K562 (cell line): ENCODE results near the gene CCT5. TPM values are rescaled to one million over a fixed set of nuclear protein-coding genes. Genes with fewer than 3 reads are reported as not detected.

ENCODE experiments used
- CBX2 ChIP-seq: fragments of 200-600 bp; sonication (generic); IDR thresholded peaks from one replicate; pipeline ENCODE4 v1.6.1; 2012; ENCODE audit warnings: mild to moderate bottlenecking, low read length, inconsistent platforms; ENCODE audit not compliant: insufficient read depth, poor library complexity, severe bottlenecking
- CEBPG ChIP-seq, 3 experiments: fragments of 200-800 bp in 1 of 3; sonication (Bioruptor generic) in 1 of 3; sonication (generic) in 1 of 3; formaldehyde crosslinking in 1 of 3; IDR thresholded peaks in 2 of 3; conservative IDR thresholded peaks in 1 of 3; 2 replicates each; pipeline versions ENCODE4 v1.6.1 to v1.8.0; 2016 to 2022; ENCODE audit warnings: missing compliant biosample characterization in 2 of 3, missing genetic modification characterization in 2 of 3, mild to moderate bottlenecking in 1 of 3, missing genetic modification reagents in 1 of 3
- DMBX1 ChIP-seq: fragments of 250-450 bp; sonication (Bioruptor Pico); IDR thresholded peaks from 2 replicates; pipeline ENCODE4 v1.8.0; 2022; ENCODE audit warnings: inconsistent platforms, mild to moderate bottlenecking, moderate library complexity, borderline replicate concordance
- EHMT2 ChIP-seq: fragments of 450-650 bp; IDR thresholded peaks from 2 replicates; pipeline ENCODE4 v1.6.1; 2018; ENCODE audit warnings: antibody characterized with exemption
- ELF4 ChIP-seq: fragments of 450-650 bp; formaldehyde crosslinking; IDR thresholded peaks from 2 replicates; pipeline ENCODE4 v1.4.0; 2022; ENCODE audit warnings: missing genetic modification characterization
- FOXM1 ChIP-seq, 2 experiments: fragments of 450-650 bp in 1 of 2; sonication (generic) in 1 of 2; formaldehyde crosslinking in 1 of 2; IDR thresholded peaks; 2 replicates each; pipeline versions ENCODE4 v1.6.1 to v1.9.0; 2017 to 2022; ENCODE audit warnings: low read depth in 2 of 2, mild to moderate bottlenecking in 2 of 2, missing genetic modification reagents in 1 of 2, moderate library complexity in 1 of 2
- GATA2 ChIP-seq: sonication (generic); formaldehyde crosslinking; IDR thresholded peaks from 2 replicates; pipeline ENCODE4 v1.4.0; 2020; ENCODE audit warnings: mild to moderate bottlenecking, missing genetic modification reagents
- GTF2E2 ChIP-seq: fragments of 200-800 bp; sonication (Bioruptor generic); IDR thresholded peaks from 2 replicates; pipeline ENCODE4 v1.6.1; 2016; ENCODE audit warnings: missing genetic modification characterization, missing compliant biosample characterization
- HLTF ChIP-seq: fragments of 450-650 bp; IDR thresholded peaks from 2 replicates; pipeline ENCODE4 v1.6.1; 2016
- KAT8 ChIP-seq: fragments of 450-650 bp; IDR thresholded peaks from 2 replicates; pipeline ENCODE4 v1.6.1; 2016; ENCODE audit warnings: low read depth, mild to moderate bottlenecking
- MAZ ChIP-seq, 2 experiments: fragments of 450-650 bp in 1 of 2; sonication (generic) in 1 of 2; formaldehyde crosslinking; IDR thresholded peaks in 1 of 2; conservative IDR thresholded peaks in 1 of 2; 2 replicates each; pipeline versions ENCODE4 v1.4.0 to v1.5.0; 2020; ENCODE audit warnings: mild to moderate bottlenecking in 1 of 2, missing genetic modification reagents in 1 of 2
- NCOA4 ChIP-seq: fragments of 450-650 bp; IDR thresholded peaks from 2 replicates; pipeline ENCODE4 v1.6.1; 2018; ENCODE audit warnings: mild to moderate bottlenecking; ENCODE audit not compliant: partially characterized antibody
- NUFIP1 ChIP-seq: fragments of 450-650 bp; IDR thresholded peaks from 2 replicates; pipeline ENCODE4 v1.6.1; 2018; ENCODE audit not compliant: partially characterized antibody
- PYGO2 ChIP-seq: fragments of 450-650 bp; IDR thresholded peaks from 2 replicates; pipeline ENCODE4 v1.6.1; 2016; ENCODE audit warnings: mild to moderate bottlenecking, missing genetic modification characterization, moderate library complexity, missing compliant biosample characterization
- RFX1 ChIP-seq: fragments of 450-650 bp; IDR thresholded peaks from 2 replicates; pipeline ENCODE4 v1.6.1; 2016; ENCODE audit warnings: mild to moderate bottlenecking, moderate library complexity
- SMARCA4 ChIP-seq: fragments of 450-650 bp; IDR thresholded peaks from 2 replicates; pipeline ENCODE4 v1.6.1; 2016
- SMARCB1 ChIP-seq: IDR thresholded peaks from 2 replicates; pipeline ENCODE4 v1.6.1; 2011; ENCODE audit warnings: improper control_type of control experiment, low read depth; ENCODE audit not compliant: insufficient read length
- STAG1 ChIP-seq: sonication (generic); formaldehyde crosslinking; IDR thresholded peaks from 2 replicates; pipeline ENCODE4 v1.5.0; 2020; ENCODE audit warnings: missing genetic modification reagents, borderline replicate concordance
- TARDBP ChIP-seq: fragments of 450-650 bp; IDR thresholded peaks from 2 replicates; pipeline ENCODE4 v1.6.1; 2016
- TCF3 ChIP-seq: sonication (generic); formaldehyde crosslinking; IDR thresholded peaks from 2 replicates; pipeline ENCODE4 v1.4.0; 2020; ENCODE audit warnings: mild to moderate bottlenecking, missing genetic modification reagents
- TRIM24 ChIP-seq, 2 experiments: fragments of 450-650 bp; IDR thresholded peaks; 2 replicates each; pipeline ENCODE4 v1.6.1; 2016
- ZEB2 ChIP-seq: fragments of 450-650 bp; IDR thresholded peaks from 2 replicates; pipeline ENCODE4 v1.6.1; 2016
- ZNF174 ChIP-seq: fragments of 250-450 bp; sonication (Bioruptor Pico); IDR thresholded peaks from 2 replicates; pipeline ENCODE4 v1.4.0; 2020; ENCODE audit warnings: mild to moderate bottlenecking
- ZNF324 ChIP-seq: fragments of 250-450 bp; sonication (Bioruptor Pico); IDR thresholded peaks from 2 replicates; pipeline ENCODE4 v1.4.0; 2020; ENCODE audit warnings: mild to moderate bottlenecking
- ZNF384 ChIP-seq: IDR thresholded peaks from 2 replicates; pipeline ENCODE4 v1.6.1; 2012; ENCODE audit warnings: low read depth, low read length, improper control_type of control experiment
- ZNF584 ChIP-seq: fragments of 200-800 bp; sonication (Bioruptor generic); IDR thresholded peaks from 2 replicates; pipeline ENCODE4 v1.6.1; 2016; ENCODE audit warnings: low read depth, mild to moderate bottlenecking, missing genetic modification characterization, missing compliant biosample characterization
- ZNF76 ChIP-seq: fragments of 250-450 bp; sonication (Bioruptor Pico); IDR thresholded peaks from 2 replicates; pipeline ENCODE4 v1.4.0; 2020; ENCODE audit warnings: mild to moderate bottlenecking, moderate library complexity, borderline replicate concordance
- ZNF766 ChIP-seq: fragments of 200-800 bp; sonication (Bioruptor generic); conservative IDR thresholded peaks from 2 replicates; pipeline ENCODE4 v1.6.1; 2016; ENCODE audit warnings: missing genetic modification characterization, missing compliant biosample characterization
- polyA plus RNA-seq, 8 experiments: library from polyadenylated mRNA; depleted of rRNA in 4 of 8; stranded (reverse) in 5 of 8; unstranded in 3 of 8; fragments of >200 nt; fragmentation: Nextera tagmentation in 2 of 8; fragmentation: Illumina TruSeq in 1 of 8; extraction: Ambion mirVana in 2 of 8; extraction: Trizol in 1 of 8; gene quantifications; 2 replicates each; pipeline versions ENCODE4 v1.2.1 to v1.2.3, GENCODE V29; 2011 to 2014; ENCODE audit warnings: inconsistent platforms in 1 of 8, missing spikeins in 1 of 8
- total RNA-seq, 7 experiments: library from RNA; depleted of rRNA in 6 of 7; stranded (reverse); fragments of >200 nt in 6 of 7; fragmentation: Illumina TruSeq in 2 of 7; extraction: Trizol in 2 of 7; gene quantifications; 2 replicates each; pipeline versions ENCODE4 v1.2.1 to v1.2.3, GENCODE V29; 2011 to 2021; ENCODE audit warnings: low replicate concordance in 1 of 7
- TF ChIP-seq, protein P1 (sequence below), 2 experiments: fragments of 450-650 bp; IDR thresholded peaks; 2 replicates each; pipeline ENCODE4 v1.6.1; 2016

The CCT5 gene
- total and polyA plus RNA-seq, 9 of the 15 experiments (the other 6 are each of a cell fraction or from before 2014, with no cell fraction given) = 782 to 1,606 (median 1,153) TPM

DNA sequence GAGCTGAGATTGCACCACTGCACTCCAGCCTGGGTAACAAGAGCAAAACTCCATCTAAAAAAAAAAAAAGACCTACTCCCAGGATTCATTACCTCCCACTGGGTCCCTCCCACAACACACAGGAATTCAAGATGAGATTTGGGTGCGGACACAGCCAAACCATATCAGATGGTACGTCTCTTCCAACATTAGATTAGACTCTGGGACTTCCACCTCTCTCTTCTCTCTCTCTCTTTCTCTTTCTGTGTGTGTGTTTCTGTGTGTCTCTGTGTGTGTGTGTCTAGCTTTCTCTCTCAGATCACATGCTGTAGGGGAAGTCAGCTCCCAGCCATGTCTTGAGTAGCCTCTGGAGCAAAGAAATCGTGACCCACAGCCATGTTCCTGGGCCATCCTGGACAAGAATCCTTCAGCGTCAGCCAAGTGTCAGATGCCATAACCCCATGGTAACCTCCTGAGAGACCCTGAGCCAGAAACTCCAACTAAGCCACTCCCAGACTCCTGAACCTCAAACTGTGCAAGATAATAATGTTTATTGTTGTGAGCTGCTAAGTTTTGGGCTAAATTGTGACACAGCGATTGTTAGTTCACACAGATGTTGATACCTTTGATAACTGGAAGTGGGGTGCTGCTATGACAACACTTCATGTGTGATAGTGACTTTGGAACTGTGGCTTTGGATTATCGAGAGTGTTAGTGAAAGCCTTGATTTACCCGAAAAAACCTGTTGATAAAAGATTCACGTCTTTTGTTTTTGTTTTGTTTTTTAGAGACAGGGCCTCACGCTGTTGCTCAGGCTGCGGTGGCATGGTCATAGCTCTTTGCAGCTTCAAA, 61.7 kb downstream of the CCT5 start (continued):
- TF ChIP-seq CBX2 = no peak
- 0 out of 2 replicates have a peak, but pooled peaks have one; percentile 61 for TF ChIP-seq ELF4 (CRISPR knock-in tag)
- peak; percentile 39; the same call in 1 of the 2 replicates for TF ChIP-seq GATA2
- TF ChIP-seq ZNF584 (CRISPR knock-in tag) = 0 out of 2 replicates have a peak, but pooled peaks have one; percentile 24
- no peak for TF ChIP-seq NCOA4
- TF ChIP-seq NUFIP1 = no peak
- TF ChIP-seq MAZ (CRISPR knock-in tag; conservative IDR thresholded peaks at IDR 0.05 in 1 of 2, IDR thresholded peaks at IDR 0.05 in 1 of 2) = peak in 1 of 2 experiments; percentile 52; a peak in 1 of 4 replicates
- no peak for TF ChIP-seq STAG1 (CRISPR knock-in tag)
- TF ChIP-seq EHMT2 = peak; percentile 41; the same call in 1 of the 2 replicates
- TF ChIP-seq, protein P1, sequence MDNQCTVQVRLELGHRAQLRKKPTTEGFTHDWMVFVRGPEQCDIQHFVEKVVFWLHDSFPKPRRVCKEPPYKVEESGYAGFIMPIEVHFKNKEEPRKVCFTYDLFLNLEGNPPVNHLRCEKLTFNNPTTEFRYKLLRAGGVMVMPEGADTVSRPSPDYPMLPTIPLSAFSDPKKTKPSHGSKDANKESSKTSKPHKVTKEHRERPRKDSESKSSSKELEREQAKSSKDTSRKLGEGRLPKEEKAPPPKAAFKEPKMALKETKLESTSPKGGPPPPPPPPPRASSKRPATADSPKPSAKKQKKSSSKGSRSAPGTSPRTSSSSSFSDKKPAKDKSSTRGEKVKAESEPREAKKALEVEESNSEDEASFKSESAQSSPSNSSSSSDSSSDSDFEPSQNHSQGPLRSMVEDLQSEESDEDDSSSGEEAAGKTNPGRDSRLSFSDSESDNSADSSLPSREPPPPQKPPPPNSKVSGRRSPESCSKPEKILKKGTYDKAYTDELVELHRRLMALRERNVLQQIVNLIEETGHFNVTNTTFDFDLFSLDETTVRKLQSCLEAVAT (IDR thresholded peaks at IDR 0.05) = 0 out of 4 replicates have a peak, but pooled peaks of 1 of the 2 experiments have one; percentile 42
- no peak for TF ChIP-seq HLTF
- 0 out of 2 replicates have a peak, but pooled peaks have one; percentile 4 for TF ChIP-seq PYGO2
- no peak for TF ChIP-seq ZNF174 (CRISPR knock-in tag)
- TF ChIP-seq GTF2E2 (tag) = peak; percentile 50; the same call in 1 of the 2 replicates
- 0 out of 2 replicates have a peak, but pooled peaks have one; percentile 16 for TF ChIP-seq CEBPG (CRISPR knock-in tag; IDR thresholded peaks at IDR 0.05)
- TF ChIP-seq CEBPG (tag; conservative IDR thresholded peaks at IDR 0.05 in 1 of 2, IDR thresholded peaks at IDR 0.05 in 1 of 2) = no peak
- peak; percentile 29; the same call in 1 of the 2 replicates for TF ChIP-seq TCF3 (CRISPR knock-in tag)
- TF ChIP-seq ZNF76 = no peak
- no peak for TF ChIP-seq ZNF324 (CRISPR knock-in tag)
- peak; percentile 75 for TF ChIP-seq RFX1
- TF ChIP-seq KAT8 = no peak
- TF ChIP-seq TRIM24 (IDR thresholded peaks at IDR 0.05) = 0 out of 4 replicates have a peak, but pooled peaks have one; percentile 23 to 28
- peak; percentile 13; the same call in 1 of the 2 replicates for TF ChIP-seq DMBX1
- TF ChIP-seq SMARCB1 = no peak
- 0 out of 2 replicates have a peak, but pooled peaks have one; percentile 25 for TF ChIP-seq TARDBP
- peak; percentile 71 for TF ChIP-seq SMARCA4
- TF ChIP-seq ZEB2 = peak; percentile 59; the same call in 1 of the 2 replicates
- TF ChIP-seq ZNF384 = peak; percentile 75
- 0 out of 2 replicates have a peak, but pooled peaks have one; percentile 24 for TF ChIP-seq ZNF766 (CRISPR knock-in tag)
- TF ChIP-seq FOXM1 (IDR thresholded peaks at IDR 0.05; ENCODE audit: low read depth) = peak; percentile 27; the same call in 1 of the 2 replicates
- no peak for TF ChIP-seq FOXM1 (CRISPR knock-in tag; IDR thresholded peaks at IDR 0.05; ENCODE audit: low read depth)
